ENCODE measurements around the gene DAPK3.

- TF ChIP-seq CTCF (IDR thresholded peaks at IDR 0.05): no peak
- TF ChIP-seq POLR2A (IDR thresholded peaks at IDR 0.05): no peak
These were observed 43.9 kb upstream of the DAPK3 start for GRCh38 chr19:4014541-4015491.
